GM19238 (cell line): ENCODE results near the gene PLEKHN1.
A peak's percentile ranks its signal among the peaks of the same experiment; 100 is the strongest.
"Not testable (repeated sequence)": the region's sequence is repeated elsewhere in the genome, so short reads cannot be mapped to it uniquely, and the experiment has no call there.

Experiments
- DNase-seq: peaks from one replicate; pipeline ENCODE4 v3.0.0; 2011; ENCODE audit warnings: low spot score; ENCODE audit not compliant: insufficient read length

PLEKHN1 gene

DNA sequence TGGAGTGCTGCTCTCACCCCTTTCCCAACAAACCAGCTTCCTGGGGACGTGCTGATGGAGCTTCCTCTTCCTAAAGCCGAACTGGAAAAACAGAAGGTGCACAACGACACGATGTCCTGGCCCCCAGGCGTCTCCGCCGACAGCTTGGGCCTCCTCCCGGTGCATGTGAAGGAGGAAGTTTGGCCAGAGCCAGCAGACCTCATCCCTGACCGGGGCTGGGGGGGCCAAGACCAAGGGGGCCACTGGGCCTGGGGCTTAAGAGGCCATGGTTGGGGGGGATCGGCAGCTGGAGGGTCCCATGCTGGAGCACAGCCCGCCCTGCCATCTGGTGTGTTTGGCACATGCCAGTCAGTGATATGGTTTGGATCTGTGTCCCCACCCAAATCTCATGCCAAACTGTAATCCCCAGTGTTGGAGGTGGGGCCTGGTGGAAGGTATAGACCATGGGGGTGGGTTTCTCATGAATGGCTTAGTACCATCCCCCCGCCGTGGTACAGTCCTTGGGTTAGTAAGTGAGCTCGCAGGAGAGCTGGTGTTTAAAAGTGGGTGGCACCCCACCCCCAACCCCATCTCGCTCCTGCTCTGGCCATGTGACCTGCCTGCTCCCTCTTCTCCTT lies 27.2 kb downstream of the PLEKHN1 start:
- no peak for DNase-seq

DNA sequence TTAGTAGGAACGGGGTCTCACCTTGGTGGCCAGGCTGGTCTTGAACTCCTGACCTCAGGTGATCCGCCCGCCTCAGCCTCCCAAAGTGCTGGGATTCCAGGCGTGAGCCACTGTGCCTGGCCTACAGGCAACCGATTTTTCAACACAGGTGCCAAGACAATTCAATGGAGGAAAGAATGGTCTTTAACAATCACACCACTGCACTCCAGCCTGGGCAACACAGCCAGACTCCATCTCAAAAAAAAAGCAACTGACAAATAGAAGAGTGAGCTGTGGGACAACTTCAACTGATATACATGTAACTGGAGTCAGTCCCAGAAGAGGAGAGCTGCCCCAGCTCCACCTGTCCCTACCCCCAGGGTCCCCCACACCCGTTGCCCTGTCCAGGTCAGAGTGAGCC lies 28.3 kb downstream of the PLEKHN1 start:
- not testable (repeated sequence) for DNase-seq

DNA sequence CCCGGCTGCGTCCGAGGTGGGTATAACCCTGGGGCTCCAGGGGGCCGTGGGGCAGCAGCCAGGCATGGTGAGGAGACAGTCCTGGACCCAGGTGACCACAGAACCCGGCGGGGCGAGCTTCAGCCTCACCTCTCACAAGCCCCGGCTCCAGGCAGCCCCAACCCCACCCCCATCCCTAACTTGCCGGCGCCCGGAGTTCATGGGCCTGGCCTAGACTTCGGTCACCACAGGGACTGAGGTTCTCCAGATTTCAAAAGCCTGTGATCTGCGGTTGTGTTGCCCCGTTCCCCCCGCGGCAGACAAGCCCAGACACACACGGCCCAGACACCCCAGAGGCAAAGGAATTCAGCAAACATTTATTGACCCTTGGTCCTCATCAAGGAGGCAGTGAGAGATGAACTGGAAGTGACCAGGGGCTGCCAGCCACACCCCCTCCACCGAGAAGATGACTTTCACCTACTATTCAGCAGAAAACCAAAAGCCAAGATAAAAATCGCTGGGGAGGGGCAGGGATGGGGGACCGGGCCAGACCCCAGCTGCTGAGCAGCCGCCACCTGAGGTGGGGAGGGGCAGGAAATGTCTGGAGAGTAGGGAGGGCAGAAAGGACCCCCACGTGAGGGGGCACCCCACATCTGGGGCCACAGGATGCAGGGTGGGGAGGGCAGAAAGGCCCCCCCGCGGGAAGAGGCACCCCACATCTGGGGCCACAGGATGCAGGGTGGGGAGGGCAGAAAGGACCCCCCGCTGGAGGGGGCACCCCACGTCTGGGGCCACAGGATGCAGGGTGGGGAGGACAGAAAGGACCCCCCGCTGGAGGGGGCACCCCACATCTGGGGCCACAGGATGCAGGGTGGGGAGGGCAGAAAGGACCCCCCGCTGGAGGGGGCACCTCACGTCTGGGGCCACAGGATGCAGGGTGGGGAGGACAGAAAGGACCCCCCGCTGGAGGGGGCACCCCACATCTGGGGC lies 29.7 kb downstream of the PLEKHN1 start:
- no peak for DNase-seq

DNA sequence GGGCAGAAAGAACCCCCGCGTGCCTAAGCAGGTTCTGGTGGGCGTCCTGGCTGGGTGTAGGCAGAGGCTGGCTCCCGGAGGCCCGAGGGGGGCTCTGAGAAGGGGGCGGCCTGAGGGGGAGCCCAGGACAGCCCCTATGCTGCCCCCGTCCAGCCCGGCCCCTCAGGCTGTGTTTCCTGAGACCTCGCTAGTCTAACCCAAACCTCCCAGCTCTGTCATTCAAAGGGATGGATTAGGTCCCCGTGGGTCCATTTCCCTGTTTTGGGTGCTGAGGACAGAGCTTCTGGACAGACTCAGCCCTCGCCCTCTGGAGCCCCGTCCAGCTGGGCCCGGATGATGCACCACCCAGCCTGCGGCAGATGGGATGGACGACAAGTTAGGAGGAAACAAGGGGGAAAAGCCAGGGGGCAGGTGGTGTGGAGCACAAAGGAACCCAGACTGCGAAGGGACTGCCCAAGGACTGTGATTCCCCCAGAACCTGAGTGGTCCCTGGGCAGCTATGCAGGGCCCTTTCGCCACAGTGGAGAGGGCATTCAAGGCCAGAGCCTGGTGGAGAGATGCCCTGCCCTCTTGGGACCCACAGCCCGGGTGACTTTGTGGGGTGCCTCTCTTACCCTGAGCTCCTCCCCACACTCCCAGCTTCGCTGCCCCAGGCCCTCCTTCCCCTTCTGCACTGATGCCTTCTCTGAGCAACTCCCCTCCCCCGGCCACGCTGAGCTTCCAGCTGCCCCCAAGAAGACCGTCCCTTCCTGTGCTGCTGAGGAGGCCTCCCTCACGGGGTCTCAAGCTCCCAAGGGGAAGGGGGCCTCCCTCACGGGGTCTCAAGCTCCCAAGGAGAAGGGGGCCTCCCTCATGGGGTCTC lies 30.8 kb downstream of the PLEKHN1 start:
- DNase-seq = no peak

DNA sequence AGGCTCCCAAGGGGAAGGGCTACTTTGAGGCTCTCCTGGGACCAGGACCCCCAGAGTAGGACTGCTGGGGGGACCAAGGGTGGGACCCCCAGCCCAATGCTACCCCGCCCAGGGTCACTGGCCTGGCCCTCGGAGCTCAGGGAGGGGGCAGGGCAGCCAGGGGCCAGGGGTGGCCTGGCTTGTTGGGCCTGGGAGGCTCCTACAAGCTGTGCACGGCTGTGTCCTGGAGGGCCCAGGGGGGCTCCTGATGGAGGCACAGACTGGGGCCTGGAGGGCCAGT lies 31.4 kb downstream of the PLEKHN1 start:
- DNase-seq = no peak

DNA sequence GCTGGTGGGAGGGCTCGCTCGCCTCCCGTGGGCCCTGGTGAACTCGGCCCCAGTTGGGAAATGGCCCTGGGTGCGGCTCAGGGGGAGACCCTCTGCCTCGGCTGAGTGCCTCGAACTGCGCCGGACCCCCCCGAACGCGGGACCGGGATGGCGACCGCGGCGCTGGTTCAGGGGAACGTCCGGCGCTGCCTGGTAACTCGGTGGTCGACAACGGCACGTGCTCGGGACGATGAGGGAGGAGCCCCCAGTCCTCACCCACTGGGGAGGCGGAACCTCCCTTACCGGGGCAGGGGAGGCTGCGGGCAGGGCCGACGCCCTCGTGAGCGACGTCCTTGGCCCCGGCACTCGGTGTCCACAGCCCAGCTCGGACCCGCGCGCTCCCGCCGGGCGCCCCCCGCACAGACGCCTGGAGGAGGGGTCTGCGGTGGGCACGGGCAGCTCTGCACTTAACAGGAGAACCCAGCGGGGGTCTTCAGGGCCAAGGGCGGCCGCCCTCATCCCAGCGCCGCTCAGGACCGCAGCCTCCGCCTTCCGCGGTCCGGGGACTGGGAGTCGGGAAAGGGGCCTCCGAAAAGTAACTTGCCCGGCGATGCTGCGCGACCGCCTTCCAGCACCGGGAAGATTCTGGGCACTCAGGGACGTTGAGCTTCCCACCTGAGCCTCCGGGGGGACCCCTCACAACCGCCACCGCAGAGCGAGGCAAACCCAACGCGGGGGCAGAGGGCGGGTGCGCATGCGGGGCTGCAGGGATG lies 31.9 kb downstream of the PLEKHN1 start:
- DNase-seq = peak; percentile 5

DNA sequence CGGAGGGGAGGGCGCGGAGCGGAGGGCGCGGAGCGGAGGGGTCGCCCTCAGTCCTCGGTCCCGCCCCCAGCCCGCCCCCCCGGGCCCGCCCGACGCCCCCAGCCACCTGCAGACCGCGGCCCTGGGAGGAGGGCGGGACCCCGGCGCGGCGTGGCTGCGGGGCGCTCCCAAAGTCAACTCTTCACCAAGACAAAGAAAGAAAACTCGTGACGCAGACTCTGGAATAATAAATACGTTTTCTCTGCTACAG lies 32.4 kb downstream of the PLEKHN1 start:
- DNase-seq = peak; percentile 7

DNA sequence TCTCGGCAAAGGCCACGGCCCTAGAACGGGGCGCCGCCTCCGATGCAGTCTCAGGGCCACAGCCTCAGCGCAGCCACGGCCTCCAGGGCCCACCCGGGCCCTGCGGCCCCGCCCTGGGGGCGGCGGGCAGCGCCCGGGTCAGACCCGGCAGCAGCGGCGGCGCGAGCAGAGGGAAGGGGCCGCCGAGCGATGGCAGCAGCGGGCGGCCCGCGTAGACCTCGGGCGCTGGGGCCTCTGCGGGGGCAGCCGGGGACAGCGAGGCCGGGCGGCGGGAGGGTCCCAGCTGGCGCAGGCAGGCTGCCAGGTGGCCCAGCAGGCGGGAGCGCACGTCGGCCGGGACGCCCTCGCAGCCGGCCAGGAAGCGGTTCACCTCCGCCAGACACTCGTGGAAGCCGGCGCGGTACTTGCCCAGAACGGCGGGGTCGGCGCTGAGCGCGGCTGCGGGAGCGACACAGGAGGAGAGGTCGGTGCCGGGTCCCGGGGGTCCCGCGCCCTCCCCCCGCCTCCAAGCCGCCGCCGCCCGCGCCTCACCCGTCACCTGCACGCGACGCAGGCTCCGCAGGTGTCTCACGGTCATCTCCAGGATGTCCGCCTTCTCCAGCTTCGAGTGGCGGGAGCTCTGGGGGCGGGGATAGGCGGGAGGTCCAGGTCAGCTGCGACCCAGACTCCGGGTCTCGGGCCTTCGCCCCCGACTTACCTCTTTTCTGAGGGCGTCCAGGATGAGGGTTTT lies 32.9 kb downstream of the PLEKHN1 start:
- peak; percentile 23 for DNase-seq

DNA sequence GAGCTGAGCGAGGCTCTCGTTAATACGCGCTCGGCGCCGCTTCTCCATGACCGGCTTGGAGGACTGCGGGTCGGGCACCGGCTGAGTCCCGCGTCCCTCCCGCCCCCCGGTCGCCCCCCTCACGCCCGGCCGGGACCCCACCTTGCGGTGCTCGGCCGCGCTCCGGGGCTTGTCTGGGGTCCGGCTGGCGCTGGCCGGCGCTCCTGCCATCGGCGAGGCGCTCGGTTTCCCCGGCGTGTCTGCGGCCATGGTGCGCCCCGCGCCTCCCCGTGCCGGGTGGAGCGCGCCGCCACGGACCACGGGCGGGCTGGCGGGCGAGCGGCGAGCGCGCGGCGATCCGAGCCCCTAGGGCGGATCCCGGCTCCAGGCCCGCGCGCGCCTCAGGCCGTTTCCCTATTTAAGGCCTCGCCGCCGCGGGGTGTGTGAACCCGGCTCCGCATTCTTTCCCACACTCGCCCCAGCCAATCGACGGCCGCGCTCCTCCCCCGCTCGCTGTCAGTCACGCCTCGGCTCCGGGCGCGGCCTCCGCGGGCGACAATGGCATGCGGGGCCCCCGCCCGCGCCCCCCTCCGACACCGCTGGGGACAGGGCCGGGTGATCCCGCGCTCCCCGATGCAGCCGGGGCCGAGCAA lies 33.6 kb downstream of the PLEKHN1 start, which contains the start of gene HES4:
Gene HES4, minus strand, starts transcription at position 373 of the 632 bp plus-strand sequence. Its CDS starts 124 bp downstream, at position 249.
- no peak for DNase-seq

DNA sequence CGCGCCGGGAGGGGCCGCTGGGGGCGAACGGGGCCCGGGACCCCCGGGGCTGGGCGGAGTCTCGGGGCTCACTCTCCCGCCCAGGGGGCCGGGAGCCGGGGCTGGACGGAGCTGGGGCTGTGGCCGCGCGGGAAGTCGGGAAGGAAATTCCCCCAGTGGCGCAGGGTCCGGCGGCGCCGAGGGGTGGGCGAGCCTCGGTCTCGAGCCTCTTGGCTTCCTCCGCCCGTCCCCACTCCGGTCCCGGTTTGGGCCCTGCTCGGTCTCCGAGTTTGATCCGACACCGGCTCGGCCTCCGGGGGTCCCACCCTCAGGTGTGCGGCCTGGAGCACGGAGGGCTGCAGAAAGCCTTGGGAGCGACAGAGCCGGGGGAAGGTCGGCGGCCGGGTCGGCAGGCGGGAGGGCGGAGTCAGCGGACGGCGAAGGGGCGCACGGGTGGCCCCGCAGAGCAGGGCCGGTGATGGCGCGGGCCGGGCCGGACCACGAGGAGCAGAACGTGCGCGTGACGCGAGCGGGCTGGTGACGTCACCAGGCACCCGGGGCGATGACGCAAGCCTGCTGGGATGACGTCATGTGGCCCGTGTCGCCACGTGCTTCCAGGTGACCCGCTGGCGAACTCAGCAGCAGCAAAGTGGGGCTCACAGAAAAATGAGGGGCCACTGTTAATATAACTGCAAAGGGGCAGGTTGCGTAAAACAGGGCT lies 34.2 kb downstream of the PLEKHN1 start:
- DNase-seq = peak; percentile 83

DNA sequence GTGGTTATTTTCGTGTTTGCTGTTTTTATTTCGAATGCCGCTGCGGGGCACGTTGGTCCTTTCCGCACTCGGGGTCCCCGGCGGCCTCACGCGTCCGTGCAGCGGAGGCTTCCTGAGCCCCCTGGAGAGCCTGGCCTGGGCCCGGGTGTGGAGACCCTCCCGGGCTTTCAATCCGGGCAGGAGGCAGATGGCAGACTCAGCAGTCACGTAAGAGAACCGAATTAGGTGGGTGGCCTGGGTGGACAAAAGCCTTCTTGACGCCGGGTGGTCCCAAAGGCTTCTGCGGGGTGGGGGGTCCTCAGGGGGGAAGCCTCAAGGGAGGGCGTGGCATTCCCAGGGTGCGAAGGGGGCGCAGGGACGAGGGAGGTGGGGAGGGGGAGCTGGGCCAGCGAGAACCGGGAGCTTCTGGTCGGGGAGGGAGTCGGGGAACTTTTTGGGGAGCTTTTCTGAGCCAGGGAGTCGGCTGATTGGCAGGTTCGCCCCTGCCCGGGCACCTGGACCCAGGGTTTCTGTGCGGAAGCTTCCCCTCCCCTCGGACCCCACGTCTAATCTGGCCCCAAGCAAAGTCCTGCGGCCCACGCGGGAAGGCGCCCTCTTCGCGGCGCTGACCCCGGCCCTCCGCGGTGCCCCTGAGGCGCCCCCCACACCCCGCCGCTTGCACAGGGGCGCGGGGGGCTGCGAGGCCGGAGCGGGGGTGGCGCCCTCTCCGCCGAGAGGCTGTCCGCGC lies 34.9 kb downstream of the PLEKHN1 start:
- DNase-seq = no peak

DNA sequence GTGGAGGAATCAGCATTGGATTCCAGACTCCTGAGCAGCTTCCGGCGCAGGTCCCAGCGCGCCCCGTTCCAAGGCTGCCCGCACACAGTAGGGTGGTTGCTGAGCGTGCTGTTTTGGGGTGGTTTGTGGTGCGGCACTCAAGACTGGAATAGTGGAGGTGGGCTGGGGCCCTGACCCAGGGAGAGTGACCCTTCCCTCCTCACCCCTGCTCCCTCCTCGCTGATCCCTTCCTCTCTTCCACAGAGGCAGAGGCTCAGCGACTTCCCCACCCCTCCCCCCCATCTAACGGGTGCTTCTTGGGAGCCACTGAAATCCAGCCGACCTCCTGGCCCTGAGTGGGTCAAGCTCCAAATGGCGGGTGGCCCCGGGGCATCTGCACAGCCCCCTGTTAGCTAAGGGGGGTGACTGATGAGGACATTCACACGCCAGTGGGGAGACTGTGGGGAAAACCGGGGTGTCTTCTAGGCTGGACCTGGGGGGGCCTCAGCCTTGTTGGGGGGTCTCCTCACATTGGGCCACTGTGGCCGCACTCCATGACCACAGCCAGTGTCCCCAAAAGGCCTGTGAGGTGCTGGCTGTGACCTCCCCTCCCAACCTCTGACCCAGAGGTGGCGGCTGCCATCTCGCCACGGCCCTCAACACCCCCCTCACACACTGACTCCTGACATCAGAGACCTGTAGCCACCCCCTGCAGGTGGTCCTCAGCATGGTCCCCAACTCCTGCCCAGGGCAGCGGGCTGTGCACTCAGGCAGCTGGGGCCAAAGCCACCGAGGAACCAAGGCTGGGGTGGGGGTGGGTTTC lies 37.5 kb downstream of the PLEKHN1 start:
- DNase-seq = no peak

DNA sequence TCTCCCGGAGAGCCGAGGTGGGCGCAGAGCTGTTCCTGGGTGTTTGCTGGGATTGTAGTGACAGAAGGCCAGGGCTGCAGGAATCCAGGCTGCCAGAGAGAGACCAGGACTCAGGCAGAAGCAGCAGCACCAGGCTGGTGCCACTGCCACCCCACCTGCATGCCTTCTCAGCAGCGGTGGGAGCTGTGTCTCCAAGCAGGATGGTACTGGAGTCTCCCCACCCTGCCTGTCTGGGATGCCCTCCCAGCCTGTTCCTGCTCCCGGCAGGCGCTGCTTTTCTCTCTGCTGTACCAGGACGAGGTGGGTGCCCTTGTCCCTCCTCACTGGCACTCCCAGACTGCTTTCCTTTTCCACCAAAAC lies 38.1 kb downstream of the PLEKHN1 start:
- no peak for DNase-seq

DNA sequence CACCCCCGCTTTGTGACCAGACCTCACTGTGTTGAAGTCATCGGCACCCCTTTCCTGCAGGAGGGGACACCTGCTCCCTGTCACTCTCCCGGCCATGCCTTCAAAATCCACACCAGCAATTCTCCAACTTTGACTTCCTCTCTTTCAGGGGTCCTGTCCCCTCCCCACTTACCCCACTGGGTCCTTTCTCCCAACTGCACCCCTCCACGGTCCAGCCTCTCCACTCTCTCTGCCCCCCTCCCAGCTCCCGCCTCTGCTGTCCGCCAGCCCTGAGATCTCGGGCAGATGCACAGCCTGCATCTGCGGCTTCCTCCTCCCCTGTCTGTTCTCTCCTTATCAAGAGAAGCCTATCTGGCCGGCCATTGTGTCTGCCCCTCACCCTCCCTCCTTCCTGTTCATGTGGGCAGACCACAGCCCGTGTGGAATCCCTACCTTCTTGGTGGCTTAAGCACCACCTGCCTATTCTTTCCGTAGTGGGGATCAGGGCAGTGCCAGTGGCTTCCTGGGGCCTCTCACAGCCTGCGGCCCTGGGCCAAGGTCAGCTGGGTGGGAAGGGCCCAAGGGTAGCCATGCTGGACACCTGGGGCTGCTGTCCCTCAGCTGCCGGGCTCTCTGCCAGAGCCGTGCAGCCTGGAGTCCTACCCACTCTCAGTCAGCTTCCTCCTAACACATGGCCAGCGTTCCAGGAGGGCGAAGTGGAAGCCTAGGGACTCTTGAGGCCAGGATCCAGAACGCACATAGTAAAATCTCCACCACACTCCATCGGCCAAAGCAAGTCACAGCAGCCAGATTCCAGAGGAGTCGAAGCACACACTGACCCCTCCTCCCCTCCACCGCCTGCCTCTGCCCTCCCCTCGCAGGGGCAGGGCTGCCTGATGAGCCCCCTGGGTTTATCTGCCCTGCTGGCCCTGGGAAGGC lies 38.8 kb downstream of the PLEKHN1 start:
- no peak for DNase-seq

DNA sequence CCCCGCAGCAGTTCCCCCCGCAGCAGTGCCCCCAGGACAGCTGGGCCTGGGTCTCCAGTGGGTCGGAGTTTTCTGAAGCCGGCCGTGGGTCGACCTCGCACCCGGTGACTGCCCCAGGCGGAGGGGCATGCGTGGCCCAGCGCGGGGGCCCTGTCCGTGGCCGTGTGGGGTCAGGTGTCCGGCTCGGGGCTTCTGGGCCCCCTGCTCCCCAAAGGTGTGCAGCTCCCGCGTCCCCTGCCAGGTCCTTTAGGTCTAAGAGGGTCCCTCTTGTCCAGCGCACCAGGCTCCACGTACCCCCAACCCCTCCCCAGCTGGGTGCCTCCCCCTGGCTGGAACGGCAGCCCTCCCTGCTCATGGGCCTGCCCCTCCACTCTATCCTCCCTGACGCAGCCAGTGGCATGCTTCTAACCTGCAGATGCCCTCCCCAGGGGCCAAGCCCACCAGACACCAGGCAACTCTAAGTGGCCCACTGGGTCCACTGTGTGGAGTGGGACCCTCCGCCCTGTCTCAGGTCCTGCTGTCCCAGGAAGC lies 39.6 kb downstream of the PLEKHN1 start:
- DNase-seq = no peak

DNA sequence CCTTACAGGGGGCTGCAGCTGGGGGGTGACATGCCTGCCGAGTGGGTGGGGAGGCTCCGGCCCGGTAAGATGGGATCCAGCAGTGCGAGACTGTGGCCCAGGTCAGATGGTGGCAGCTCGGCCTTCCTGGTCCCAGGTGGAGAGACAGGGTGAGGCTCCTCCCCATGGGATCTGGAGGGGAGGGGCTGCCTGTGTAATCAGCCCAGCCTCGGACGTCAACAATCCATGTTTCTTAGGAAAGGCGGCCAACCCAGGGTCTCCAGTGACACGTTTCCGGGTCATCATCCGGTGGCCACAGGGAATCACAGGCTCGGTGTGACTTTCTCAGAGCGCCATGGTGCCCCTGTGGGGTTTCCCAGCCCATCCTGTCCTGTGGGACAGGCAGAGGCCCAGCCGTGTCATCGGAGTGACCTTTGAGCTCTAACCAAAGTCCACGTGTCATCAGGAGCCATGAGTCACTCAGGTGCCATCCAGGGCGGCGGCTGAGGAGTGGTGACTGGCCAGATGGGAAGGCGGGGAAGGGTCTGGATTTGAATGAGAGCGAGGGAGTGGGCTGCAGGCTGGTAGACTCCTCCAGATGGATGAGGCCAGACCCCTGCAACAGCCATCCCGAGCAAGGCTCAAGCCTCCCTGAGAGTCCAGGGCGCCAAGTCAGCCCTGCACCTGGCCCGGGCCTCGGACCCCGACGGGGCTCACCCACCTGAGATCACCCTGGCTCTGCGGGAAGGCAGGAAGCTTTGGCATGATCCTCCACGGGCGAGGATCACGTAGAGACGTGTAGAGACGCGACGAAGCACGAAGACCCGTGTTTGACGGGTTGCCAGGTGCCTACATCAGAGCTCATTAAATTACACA lies 40.2 kb downstream of the PLEKHN1 start:
- DNase-seq = no peak
